ENCODE results near the gene LRPAP1. TPM values are rescaled to one million over a fixed set of nuclear protein-coding genes. Genes with fewer than 3 reads are reported as not detected.
"Not testable (repeated sequence)": the region's sequence is repeated elsewhere in the genome, so short reads cannot be mapped to it uniquely, and the experiment has no call there.

LRPAP1 gene
- total RNA-seq, 1 donor from 2014 or later: 72.6 TPM

DNA sequence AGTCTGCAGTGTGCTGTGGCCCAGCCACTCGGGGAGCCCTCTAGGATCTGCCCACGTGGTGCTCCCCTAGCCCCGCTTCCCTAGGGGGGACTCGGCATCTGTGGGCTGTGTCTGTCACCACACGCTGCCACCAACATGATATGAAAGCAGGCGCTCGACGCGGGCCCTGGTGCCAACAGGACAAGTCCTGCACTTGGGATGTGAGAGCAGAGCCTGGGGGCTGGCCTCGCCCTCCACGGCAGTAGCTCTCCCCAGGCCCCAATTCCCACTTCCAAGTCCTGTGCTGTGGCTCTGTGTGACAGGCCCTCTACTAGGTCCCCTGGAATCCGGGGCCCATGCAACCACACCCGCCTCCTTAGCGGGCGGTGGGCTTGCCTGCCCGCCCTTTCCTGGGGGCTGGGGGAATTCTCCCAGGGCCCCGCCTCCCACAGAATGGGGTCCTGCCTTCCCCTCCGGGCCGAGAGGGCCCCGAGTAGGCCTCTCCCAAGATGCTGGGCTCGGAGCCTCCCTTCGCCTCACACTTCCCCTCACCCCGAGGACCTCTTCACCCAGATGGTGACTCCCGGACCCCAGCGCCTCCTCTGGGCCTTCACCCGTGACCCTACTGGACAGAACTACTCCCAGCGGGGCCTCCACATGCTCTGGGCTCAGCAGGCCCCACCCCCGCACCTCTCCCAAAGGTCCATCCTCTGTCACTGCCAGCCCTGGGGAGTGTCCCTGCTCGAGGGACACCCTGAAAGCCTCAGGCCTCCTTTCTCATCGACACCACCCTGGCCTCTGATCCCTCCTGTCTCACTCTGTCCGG lies 11.2 kb downstream of the LRPAP1 start:
- no peak for DNase-seq (ENCODE audit: low spot score)
- ATAC-seq: no peak

DNA sequence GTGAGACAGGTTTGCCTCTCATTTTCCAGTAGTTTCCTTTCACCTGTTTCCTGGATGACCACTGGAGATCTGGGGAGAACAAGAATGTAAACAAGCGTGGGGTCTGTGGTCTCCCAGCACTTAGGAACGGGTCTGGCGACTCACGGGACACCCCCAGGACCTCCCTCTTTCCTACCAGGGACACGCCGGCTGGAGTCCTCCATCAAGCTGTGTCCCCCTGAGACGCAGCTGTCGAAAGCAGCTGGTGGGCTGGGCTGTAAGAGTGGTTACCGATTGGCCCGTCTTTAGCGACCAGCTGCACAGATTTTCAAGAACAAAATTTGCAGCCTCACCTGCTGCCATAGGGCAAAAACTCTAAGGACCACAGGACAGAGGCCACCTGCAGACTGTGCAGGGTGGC lies 11.9 kb downstream of the LRPAP1 start:
- no peak for DNase-seq (ENCODE audit: low spot score)
- ATAC-seq: no peak

DNA sequence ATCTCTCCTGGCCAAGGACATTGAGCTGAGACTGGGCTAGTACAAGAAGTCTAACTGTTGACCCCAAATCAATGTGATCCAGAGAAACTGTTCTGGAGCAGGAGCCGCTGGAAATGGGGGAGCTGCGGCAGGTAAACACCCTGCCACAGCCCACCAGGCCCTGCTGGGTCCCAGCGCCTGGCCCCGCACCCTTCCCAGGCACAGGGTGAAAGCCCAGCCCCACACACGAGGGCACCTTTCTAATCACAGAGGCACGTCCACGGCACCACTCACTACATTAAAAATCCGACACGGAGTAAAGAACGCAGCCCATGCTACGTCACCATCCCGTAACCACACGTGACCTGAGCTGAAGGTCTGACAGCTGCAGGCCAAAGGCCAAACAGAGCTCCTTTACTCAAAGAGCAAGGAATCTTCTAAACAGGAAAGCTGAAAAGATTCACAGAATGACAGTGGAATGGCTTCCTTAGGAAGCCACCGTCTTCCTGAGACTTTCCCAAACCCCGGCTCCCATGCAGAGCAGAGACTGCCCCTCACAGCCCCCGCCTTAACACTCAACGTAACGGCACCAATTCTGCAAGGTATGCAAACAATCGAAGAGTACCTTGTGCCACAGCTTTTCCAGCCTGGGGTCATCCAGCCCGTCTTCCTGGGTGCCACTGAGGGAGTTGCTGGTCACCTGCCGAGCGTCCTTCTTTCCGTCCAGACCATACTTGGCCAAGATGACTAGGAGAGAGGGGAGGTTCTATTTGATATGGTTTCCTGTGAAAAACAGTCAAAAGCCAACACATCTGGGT lies 12.6 kb downstream of the LRPAP1 start:
- ATAC-seq: no peak
- DNase-seq (ENCODE audit: low spot score): no peak

DNA sequence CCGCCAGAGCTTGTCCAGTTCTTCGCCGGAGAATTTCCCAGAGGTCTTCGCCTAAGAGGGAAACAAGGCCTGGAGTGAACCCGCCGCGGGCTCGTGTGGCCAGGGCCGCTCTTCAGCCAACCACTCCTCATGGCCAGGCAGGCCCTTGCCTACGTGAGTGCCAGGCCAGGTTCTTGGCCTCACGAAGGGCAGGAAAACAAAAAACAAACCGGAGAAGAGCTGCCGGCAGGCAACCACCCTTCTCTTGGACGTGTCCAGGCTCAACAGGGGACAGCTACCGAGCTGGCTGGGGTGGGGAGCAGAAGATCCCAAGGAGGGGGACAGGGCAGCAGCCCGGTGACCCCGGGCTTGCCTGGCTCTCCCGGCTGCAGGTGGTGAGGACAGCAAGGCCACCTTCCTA lies 13.3 kb downstream of the LRPAP1 start:
- ATAC-seq (no peak), DNase-seq (ENCODE audit: low spot score) (no peak)

DNA sequence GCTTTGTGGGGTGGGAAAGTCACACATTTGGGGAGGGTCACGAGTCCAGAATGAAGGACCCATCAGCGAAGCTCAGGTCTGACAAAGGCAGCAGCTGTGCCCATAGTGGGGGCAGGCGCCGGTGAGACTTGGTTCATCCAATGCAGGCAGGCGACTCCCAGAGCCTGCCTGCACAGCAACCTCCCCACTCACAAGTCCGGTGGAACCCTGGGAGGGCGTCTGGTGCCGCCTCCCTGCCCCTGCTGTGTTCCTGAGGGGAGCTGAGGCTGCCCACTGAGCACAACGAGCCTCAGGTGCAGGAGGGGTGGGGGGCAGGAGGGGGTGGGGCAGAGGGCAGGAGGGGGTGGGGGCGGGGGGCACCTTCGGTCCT lies 13.7 kb downstream of the LRPAP1 start:
- DNase-seq (ENCODE audit: low spot score): no peak
- no peak for ATAC-seq

DNA sequence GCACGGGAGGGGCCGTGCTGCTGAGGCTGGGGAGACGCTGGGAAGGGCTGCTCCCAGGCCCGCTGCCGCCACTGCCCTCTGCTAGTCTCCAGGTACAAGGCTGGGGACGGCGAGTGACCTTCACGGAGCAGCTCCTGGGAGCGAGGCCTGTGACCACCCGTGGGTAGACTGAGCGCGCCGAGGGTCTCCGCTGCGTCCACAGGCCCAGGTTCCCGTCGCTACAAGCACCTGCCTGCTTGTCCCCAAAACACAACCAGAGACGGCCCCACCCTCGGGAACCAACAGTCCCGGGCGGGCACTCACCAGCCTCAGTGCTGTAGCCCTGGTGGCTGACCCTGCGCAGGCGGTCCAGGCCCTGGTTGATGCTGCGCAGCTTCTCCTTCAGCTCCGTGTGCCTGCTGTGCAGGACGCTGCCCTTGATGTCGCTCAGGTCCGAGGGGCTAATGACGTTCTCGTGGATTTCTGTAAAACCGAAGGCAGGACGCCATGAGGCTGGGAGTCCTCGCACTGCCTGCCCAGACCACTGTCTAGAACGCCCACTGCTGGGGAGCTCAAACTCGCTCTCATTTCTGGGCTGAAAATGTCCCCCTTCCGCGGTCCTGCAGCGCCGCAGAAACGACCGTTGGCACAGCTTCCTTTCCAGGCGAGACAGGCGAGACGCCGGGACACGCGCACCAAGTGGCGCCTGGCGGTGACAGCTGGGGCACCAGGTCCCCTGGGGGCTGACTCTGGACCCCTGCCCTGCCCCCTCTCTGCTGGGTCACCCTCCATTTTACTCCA lies 14.3 kb downstream of the LRPAP1 start:
- no peak for ATAC-seq
- DNase-seq (ENCODE audit: low spot score): no peak

DNA sequence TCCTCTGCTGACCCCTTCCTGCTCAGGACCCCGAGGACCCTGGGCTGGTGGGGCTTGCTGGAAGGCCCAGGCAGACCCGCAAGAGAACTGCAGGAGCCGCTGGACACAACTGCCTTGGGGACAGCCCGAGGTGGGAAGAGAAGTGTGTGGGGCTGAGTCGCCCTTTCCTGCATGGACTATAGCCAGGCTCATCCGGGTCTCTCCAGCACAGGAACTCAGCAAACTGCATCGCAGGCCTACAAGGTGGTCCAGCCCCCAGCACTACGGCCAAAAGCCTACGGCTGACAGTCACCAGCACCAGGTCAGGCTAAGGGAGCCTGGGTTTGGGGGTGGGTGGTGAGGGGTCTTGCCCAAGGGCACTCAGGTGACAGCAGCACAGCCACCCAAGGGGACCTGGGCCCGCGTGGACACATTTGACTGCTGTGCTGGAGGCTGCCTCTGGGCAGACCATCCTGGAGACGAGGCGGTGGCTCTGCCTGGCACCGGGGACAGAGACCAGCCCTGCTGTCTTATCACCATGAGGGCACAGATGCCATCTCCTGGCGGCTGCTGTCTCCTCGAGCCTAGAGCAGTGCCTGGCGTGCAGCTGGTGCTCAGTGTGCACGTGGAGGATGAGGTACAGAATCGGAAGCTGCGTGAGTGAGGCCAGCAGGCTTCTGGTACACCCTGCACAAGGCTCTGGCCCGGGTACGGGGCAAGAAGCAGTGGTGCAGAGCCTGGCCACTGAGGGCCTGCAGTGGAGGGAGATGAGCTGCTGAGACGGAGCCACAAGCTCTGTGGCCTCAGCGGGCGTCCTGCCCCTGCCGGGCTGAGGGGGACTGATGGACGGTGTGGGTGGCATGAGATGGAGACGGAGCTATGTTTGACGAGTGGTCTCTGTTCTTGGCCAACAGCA lies 15.1 kb downstream of the LRPAP1 start:
- ATAC-seq (no peak), DNase-seq (ENCODE audit: low spot score) (no peak)

DNA sequence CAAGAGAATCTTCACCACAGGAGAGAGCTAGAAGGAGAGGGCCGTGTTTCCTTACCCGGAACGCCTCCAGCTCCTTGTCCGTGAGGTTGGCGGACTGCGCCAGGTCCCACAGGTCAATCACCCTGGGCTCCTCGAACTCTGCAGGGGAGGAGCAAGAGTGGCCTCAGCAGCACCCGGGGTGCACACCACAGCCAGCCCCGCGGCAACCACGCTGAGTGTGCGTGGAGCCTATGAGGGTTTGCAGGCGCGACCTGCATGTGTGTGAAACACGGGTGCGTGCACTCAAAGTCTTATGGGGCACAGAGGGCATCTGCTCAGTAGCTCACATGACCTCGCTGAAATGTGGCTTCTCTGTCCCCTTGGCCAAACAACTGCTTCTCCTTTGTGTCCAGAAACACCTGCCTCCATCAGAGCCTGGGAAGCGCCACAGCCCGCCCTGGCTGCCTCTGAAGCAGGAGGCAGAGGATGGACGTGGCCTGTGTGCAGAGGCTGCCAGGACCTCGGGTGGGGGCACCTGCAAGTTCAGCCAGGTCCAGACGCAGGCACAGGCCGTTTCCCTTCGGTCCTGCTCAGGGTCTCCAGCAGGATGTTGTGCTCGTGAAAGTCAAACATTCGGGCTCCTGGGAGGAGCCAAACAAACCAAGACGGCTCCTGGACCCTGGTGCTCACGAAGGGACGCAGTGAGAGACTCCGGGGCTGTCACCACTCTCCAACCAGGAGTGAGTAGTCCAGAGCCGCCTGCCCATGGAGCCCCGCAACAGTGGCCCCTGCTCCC lies 16.0 kb downstream of the LRPAP1 start:
- ATAC-seq: no peak
- no peak for DNase-seq (ENCODE audit: low spot score)

DNA sequence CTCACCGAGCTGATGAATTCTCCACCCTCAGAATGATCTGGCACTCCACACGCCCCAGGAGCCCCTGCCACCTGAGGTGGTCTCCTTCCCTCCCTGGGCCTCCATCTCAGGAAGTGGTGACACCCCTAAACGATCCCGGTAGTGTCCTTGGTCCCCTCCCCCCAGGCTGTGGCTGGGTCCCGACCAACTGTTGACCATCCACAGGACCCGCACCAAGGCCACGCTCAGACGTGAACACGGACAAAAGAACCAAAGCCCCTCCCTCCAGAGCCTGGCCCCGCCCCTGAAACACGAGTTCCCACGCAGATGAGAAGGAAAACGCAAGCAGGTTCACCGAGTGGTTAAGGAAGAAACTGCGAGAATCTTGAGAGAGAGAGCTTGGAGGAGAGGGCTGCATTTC lies 16.6 kb downstream of the LRPAP1 start:
- no peak for DNase-seq (ENCODE audit: low spot score)

DNA sequence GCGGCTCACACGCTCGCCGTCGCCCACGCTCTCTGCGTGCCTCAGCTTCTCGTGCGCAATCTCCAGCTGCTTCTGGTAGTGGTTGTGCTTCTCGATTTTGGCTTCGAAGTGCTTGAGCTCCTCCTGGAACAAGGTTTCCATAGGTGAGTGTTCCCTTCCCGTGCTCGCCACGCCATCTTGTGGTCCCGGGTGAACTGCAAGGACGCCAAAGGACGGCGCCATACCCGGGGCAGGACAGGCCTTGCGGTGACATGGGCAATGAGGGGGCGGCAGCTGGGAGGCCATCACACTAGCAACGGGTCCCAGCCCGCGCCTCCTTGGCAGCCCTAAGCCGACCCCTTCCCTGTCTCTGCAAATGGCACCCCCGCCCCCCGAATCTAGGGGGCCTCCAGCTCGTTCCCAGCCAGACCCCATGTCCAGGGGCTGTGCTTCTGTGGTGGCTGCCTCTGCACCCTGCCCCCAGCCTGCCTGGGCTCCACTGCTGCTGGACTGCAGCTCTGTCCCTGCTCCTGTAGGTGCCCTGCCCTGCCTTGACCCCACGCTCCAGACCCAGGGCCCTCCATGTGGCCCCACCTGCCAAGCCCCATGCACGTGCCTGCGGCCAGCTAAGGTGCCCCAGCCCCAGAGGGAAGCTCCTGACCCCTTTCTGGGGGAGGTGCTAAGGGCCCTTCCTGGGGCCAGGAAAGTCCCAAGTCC lies 17.3 kb downstream of the LRPAP1 start:
- DNase-seq (ENCODE audit: low spot score): no peak
- no peak for ATAC-seq

More for the DNA sequence above, 16.6 kb downstream of the LRPAP1 start:
- no peak for ATAC-seq

DNA sequence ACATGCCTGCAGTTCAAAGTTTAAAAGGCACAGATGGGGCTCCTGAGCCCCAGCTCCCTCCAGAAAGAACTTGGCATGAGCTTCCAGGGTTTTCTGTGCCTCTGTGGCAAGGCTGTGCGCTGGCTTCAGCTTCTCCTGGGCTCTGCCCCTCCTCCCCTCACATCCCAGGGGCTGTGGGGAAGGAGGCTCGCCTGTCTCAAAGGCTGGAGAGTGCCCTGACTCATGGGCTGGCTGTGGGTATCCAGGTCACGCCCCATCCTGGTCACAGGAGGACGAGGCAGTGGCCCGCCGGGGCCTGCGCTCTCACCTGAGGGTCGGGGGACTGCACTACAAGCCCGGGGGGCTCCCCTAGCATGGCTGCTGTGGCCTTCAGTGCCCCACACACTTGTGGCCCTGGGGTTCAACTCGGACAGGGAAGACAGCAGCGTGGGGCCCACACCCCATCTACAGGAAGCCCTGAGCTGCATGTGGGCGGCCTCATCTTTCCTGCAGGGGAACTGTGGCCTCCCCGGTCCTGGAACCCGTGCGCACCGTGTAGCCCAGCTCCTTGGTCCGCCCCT lies 17.9 kb downstream of the LRPAP1 start:
- ATAC-seq (no peak), DNase-seq (ENCODE audit: low spot score) (no peak)

DNA sequence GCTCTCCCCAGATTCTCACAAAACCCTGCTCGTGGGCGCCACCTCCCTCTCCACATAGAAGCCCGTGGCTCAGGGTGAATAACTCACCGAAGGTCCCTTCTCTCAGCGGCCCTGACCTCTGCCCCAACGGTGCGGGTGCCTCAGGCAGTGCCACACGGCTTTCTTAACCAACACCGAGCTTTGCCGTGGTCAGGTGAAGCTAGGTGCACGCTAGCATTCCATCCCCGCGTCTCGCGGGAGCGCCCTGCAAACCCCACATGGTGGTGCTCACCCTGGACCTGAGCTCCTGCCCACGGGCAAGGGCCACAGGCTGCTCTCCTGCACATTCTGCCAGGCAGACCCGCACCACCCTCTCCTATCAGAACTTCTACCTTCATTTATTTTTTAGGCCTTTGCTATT lies 18.4 kb downstream of the LRPAP1 start:
- ATAC-seq: no peak
- DNase-seq (ENCODE audit: low spot score): no peak

DNA sequence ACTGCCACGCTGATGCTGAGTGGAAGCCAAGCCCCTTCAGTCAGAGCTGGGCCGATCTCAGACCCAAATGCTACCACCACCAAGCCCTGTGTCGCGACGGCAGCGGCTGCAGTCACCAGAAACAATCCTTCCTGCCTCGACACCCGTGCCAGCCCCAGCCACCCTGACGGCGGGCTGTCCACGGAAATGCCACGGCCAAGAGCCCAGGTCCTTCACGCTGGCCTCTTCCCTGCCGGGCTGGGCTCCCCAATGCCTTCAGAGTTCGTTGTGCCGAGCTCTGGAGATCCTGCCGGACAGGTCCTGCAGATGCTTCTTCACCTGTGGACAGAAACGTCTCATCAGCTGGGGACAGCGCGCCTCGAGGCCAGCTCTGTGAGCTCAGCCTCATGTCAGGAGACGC lies 19.5 kb downstream of the LRPAP1 start:
- no peak for DNase-seq (ENCODE audit: low spot score)

DNA sequence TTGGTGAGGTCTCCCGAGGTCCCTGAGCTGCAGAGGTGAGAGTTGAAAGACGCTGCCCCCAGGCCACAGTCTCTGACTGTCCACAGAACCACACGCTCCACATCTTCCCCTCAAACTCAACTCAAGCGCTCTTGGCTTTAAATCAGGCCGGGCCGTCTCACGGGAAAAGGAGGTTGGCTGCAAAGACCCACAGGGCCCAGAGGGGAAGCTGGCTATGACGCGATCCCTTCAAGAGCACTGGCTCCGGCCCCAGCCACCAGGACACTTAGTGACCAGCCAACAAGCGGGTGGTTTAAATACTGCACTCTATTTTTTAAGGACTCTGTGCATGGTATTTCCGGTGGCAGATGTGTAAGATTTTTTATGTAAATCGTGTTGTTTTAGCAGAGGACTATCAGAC lies 19.9 kb downstream of the LRPAP1 start:
- no peak for DNase-seq (ENCODE audit: low spot score)
- no peak for ATAC-seq

More for the DNA sequence above, 19.5 kb downstream of the LRPAP1 start:
- ATAC-seq: no peak

DNA sequence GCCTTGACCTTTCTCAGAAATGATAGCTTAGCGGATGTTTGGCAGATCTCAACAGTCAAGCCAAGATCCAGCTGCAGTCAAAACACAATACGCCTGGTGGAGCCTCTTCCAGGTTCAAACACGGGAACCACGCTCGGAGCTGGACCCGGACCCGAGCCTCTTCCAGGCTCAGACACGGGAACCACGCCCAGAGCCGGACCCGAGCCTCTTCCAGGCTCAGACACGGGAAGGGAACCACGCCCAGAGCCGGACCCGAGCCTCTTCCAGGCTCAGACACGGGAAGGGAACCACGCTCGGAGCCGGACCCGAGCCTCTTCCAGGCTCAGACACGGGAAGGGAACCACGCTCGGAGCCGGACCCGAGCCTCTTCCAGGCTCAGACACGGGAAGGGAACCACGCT lies 20.6 kb downstream of the LRPAP1 start:
- not testable (repeated sequence) for ATAC-seq; DNase-seq (ENCODE audit: low spot score)

DNA sequence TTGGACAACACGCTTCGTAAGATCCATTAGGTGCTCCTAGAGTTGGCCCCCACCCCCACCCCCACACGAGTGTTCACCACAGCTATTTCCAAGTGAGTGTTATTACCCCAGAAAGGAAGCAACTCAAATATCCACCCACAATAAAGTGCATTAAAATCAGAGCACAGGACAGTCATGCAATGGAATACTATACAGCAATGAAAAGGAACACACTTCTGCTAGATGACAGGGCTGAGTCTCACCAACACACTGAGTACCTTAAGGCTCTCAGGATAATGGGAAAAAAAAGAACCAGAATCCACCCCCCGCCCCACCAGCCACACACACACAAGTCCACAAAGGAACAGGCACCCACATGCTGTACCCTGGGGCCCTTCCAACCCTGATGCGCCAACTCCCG lies 21.0 kb downstream of the LRPAP1 start:
- no peak for DNase-seq (ENCODE audit: low spot score)
- no peak for ATAC-seq

DNA sequence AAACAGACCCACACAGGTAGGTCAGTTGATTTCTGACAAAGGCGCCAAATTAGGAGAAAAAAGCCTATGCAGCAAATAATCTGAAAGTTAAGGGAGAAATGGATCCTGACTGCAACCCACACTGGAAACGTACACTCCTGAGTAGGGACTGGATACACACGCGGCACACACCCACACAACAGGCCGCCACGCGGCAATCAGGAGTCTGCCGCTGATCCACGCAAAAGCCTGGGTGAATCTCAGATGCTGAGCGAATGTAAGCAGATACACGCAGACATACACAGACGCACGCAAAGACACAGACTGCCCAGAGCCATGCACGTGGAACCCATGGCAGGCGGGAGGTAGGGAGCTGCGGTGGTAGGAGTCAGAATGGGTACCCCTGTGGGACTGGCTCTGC lies 21.7 kb downstream of the LRPAP1 start:
- DNase-seq (ENCODE audit: low spot score) (no peak), ATAC-seq (no peak)

DNA sequence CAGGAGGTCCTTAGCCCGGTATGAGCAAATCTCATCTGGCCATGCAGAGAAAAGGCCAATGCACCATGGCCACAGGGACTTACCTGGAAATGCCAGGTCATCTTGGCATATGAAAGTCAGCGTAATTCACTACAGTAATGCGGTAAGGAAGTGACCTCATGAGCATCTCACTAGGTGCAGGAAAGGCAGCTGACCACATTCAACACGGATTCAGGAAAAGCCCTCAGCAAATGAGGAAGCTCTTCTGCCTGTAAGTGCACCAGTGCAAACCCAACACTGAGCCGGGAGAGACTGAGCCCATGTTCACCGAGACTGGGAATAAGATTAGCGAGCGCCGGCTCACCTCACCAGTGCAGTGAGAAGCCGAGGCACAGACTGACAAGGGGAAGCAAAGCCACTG lies 23.7 kb downstream of the LRPAP1 start:
- DNase-seq (ENCODE audit: low spot score) (no peak), ATAC-seq (no peak)

DNA sequence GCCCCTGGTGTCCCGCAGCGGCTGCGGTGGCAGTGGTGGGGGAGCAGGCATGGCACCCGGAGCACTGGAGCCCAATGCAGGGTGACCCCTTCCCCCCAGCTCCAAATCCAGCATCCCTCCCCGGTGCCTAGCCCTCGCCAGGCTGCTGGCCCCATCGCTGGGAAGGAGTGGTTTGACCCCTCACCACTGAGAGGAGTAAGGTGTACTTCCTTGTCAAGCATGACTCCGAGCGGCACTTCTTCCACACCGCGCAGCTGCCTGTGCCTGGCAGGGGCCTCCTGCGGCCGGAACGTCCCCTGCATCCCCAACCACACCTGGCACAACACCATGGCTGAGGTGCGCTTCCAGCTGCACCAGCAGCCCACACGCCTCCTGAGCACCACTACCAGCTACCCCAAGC lies 27.0 kb downstream of the LRPAP1 start:
- DNase-seq (ENCODE audit: low spot score) (no peak), ATAC-seq (no peak)

Data from left lobe of liver (tissue), 2 donors.